HepG2 (cell line): ENCODE data around the gene EIF5B. TPM values are rescaled to one million over a fixed set of nuclear protein-coding genes. Genes with fewer than 3 reads are reported as not detected.

ENCODE experiments used
- CENPX ChIP-seq: sonication (generic); formaldehyde crosslinking; IDR thresholded peaks from 2 replicates; pipeline ENCODE4 v1.9.0; 2021; ENCODE audit warnings: mild to moderate bottlenecking, missing genetic modification reagents, moderate library complexity
- NFKB2 ChIP-seq: sonication (generic); formaldehyde crosslinking; IDR thresholded peaks from 2 replicates; pipeline ENCODE4 v1.4.0; 2020; ENCODE audit warnings: missing genetic modification reagents, borderline replicate concordance
- RFXAP ChIP-seq: sonication (generic); formaldehyde crosslinking; IDR thresholded peaks from 2 replicates; pipeline ENCODE4 v1.4.0; 2020; ENCODE audit warnings: missing genetic modification reagents, borderline replicate concordance
- SSRP1 ChIP-seq: IDR thresholded peaks from 2 replicates; pipeline ENCODE4 v1.6.1; 2016; ENCODE audit warnings: control low read depth
- YEATS2 ChIP-seq: sonication (generic); formaldehyde crosslinking; IDR thresholded peaks from 2 replicates; pipeline ENCODE4 v1.4.0; 2020; ENCODE audit warnings: missing genetic modification reagents, borderline replicate concordance
- ZBTB3 ChIP-seq: sonication (generic); formaldehyde crosslinking; IDR thresholded peaks from 2 replicates; pipeline ENCODE4 v1.4.0; 2020; ENCODE audit warnings: low read depth, mild to moderate bottlenecking, moderate library complexity, missing genetic modification reagents, borderline replicate concordance
- ZNF124 ChIP-seq: sonication (generic); formaldehyde crosslinking; IDR thresholded peaks from 2 replicates; pipeline ENCODE4 v1.4.0; 2020; ENCODE audit warnings: missing genetic modification reagents
- ZNF333 ChIP-seq: sonication (generic); formaldehyde crosslinking; IDR thresholded peaks from 2 replicates; pipeline ENCODE4 v1.4.0; 2020; ENCODE audit warnings: mild to moderate bottlenecking, missing genetic modification reagents, borderline replicate concordance
- ZNF547 ChIP-seq: sonication (generic); formaldehyde crosslinking; IDR thresholded peaks from 2 replicates; pipeline ENCODE4 v1.5.1; 2020; ENCODE audit warnings: mild to moderate bottlenecking, missing genetic modification reagents
- polyA plus RNA-seq, 8 experiments: library from polyadenylated mRNA; depleted of rRNA in 3 of 8; stranded (reverse) in 7 of 8; unstranded in 1 of 8; fragments of >200 nt; fragmentation: Illumina TruSeq in 4 of 8; extraction: Trizol in 4 of 8; gene quantifications; 2 replicates each; pipeline versions ENCODE4 v1.2.1 to v1.2.3, GENCODE V29; 2011 to 2016; ENCODE audit warnings: low read depth in 4 of 8, missing spikeins in 1 of 8, mixed read lengths in 1 of 8; ENCODE audit not compliant: insufficient read depth in 1 of 8
- total RNA-seq, 5 experiments: library from RNA; depleted of rRNA; stranded (reverse); fragments of >200 nt; fragmentation: Illumina TruSeq; extraction: Trizol; gene quantifications; 2 replicates each; pipeline ENCODE4 v1.2.3, GENCODE V29; 2016; ENCODE audit warnings: low read depth in 1 of 5
- TF ChIP-seq, protein P1 (sequence below), 2 experiments: fragments of 450-650 bp in 1 of 2; sonication (generic) in 1 of 2; formaldehyde crosslinking; IDR thresholded peaks; 2 replicates each; pipeline versions ENCODE4 v1.5.0 to v1.8.0; 2020 to 2022; ENCODE audit warnings: mild to moderate bottlenecking in 1 of 2, missing genetic modification reagents in 1 of 2
- TF ChIP-seq, protein P2 (sequence below): sonication (generic); formaldehyde crosslinking; IDR thresholded peaks from 2 replicates; pipeline ENCODE4 v1.5.1; 2020; ENCODE audit warnings: mild to moderate bottlenecking, missing genetic modification reagents, moderate library complexity
- TF ChIP-seq, protein P3 (sequence below): sonication (generic); formaldehyde crosslinking; IDR thresholded peaks from 2 replicates; pipeline ENCODE4 v1.4.0; 2020; ENCODE audit warnings: missing genetic modification reagents
- TF ChIP-seq, protein P4 (sequence below): sonication (generic); formaldehyde crosslinking; IDR thresholded peaks from 2 replicates; pipeline ENCODE4 v1.8.1; 2023; ENCODE audit warnings: mild to moderate bottlenecking, inconsistent platforms, moderate library complexity, missing genetic modification reagents, borderline replicate concordance
- TF ChIP-seq, protein P5 (sequence below): sonication (generic); formaldehyde crosslinking; IDR thresholded peaks from 2 replicates; pipeline ENCODE4 v1.4.0; 2020; ENCODE audit warnings: low read depth, missing genetic modification reagents

EIF5B gene
- total and polyA plus RNA-seq, 2 of the 13 experiments (the other 11 are each of a cell fraction or from before 2014, with no cell fraction given) = 8.8 to 32.1 TPM

DNA sequence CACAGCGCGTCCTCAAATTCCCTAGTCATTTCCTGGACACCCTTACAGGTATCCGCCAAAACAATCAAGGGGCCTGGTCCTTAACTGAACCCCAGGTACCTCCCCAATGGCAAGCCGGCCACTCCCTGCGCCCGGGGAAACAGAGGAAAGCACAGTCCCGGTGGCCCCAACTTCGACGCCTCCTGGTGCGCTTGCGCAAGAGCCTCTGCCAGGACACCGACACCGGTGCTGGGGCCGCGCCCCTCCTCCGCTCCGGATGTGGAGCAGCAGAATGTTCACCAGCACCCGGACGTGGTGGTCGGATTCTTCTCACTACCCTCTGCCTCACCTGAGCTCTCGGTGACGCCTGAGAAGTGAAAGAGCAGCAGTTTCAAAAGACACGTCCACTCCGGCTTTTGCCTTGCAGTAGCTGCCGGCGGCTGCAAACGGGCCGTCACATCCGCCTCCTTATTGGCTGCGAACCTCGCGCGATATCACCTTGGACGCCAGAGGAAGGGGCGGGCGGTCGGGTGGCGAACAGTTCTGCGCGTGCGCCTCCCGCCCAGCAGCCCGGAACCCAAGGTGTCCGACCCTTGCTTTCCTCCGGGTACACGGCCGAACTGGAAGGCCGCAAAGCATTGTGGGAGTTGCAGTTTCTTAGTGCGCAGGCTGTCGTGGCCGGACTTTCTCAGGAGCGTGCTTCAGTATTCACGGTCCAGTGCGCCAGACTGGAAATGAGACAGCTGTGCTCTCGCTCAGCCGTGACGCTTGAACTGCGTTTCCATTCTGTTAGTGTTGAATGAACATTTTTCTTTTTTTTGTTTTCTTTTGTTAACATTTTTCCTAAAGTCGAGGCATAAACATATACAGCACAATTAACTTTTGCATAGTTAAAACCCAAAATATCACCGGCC lies 1.0 kb upstream of the EIF5B start, which contains the start of gene TXNDC9 (continued):
- TF ChIP-seq ZNF547 = peak; percentile 97; the same call in 1 of the 2 replicates
- no peak for TF ChIP-seq SSRP1 (CRISPR knock-in tag)
- TF ChIP-seq CENPX (CRISPR knock-in tag) = no peak
- TF ChIP-seq, protein P1, sequence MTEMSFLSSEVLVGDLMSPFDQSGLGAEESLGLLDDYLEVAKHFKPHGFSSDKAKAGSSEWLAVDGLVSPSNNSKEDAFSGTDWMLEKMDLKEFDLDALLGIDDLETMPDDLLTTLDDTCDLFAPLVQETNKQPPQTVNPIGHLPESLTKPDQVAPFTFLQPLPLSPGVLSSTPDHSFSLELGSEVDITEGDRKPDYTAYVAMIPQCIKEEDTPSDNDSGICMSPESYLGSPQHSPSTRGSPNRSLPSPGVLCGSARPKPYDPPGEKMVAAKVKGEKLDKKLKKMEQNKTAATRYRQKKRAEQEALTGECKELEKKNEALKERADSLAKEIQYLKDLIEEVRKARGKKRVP (CRISPR knock-in tag; IDR thresholded peaks at IDR 0.05) = peak in 1 of 2 experiments; percentile 42; a peak in 1 of 4 replicates
- TF ChIP-seq ZBTB3 (CRISPR knock-in tag) = no peak
- TF ChIP-seq, protein P2, sequence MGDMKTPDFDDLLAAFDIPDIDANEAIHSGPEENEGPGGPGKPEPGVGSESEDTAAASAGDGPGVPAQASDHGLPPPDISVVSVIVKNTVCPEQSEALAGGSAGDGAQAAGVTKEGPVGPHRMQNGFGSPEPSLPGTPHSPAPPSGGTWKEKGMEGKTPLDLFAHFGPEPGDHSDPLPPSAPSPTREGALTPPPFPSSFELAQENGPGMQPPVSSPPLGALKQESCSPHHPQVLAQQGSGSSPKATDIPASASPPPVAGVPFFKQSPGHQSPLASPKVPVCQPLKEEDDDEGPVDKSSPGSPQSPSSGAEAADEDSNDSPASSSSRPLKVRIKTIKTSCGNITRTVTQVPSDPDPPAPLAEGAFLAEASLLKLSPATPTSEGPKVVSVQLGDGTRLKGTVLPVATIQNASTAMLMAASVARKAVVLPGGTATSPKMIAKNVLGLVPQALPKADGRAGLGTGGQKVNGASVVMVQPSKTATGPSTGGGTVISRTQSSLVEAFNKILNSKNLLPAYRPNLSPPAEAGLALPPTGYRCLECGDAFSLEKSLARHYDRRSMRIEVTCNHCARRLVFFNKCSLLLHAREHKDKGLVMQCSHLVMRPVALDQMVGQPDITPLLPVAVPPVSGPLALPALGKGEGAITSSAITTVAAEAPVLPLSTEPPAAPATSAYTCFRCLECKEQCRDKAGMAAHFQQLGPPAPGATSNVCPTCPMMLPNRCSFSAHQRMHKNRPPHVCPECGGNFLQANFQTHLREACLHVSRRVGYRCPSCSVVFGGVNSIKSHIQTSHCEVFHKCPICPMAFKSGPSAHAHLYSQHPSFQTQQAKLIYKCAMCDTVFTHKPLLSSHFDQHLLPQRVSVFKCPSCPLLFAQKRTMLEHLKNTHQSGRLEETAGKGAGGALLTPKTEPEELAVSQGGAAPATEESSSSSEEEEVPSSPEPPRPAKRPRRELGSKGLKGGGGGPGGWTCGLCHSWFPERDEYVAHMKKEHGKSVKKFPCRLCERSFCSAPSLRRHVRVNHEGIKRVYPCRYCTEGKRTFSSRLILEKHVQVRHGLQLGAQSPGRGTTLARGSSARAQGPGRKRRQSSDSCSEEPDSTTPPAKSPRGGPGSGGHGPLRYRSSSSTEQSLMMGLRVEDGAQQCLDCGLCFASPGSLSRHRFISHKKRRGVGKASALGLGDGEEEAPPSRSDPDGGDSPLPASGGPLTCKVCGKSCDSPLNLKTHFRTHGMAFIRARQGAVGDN (CRISPR knock-in tag) = peak; percentile 90
- peak; percentile 97 for TF ChIP-seq ZNF333 (CRISPR knock-in tag)
- TF ChIP-seq, protein P3, sequence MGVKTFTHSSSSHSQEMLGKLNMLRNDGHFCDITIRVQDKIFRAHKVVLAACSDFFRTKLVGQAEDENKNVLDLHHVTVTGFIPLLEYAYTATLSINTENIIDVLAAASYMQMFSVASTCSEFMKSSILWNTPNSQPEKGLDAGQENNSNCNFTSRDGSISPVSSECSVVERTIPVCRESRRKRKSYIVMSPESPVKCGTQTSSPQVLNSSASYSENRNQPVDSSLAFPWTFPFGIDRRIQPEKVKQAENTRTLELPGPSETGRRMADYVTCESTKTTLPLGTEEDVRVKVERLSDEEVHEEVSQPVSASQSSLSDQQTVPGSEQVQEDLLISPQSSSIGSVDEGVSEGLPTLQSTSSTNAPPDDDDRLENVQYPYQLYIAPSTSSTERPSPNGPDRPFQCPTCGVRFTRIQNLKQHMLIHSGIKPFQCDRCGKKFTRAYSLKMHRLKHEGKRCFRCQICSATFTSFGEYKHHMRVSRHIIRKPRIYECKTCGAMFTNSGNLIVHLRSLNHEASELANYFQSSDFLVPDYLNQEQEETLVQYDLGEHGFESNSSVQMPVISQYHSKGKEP = no peak; the same call in 1 of the 2 replicates
- TF ChIP-seq NFKB2 (CRISPR knock-in tag) = peak; percentile 96; the same call in 1 of the 2 replicates
- TF ChIP-seq RFXAP (CRISPR knock-in tag) = peak; percentile 91; the same call in 1 of the 2 replicates
- TF ChIP-seq, protein P4, sequence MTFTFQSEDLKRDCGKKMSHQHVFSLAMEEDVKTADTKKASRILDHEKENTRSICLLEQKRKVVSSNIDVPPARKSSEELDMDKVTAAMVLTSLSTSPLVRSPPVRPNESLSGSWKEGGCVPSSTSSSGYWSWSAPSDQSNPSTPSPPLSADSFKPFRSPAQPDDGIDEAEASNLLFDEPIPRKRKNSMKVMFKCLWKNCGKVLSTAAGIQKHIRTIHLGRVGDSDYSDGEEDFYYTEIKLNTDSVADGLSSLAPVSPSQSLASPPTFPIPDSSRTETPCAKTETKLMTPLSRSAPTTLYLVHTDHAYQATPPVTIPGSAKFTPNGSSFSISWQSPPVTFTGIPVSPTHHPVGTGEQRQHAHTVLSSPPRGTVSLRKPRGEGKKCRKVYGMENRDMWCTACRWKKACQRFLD (CRISPR knock-in tag) = peak; percentile 85
- peak; percentile 99 for TF ChIP-seq YEATS2 (CRISPR knock-in tag)
- TF ChIP-seq, protein P5, sequence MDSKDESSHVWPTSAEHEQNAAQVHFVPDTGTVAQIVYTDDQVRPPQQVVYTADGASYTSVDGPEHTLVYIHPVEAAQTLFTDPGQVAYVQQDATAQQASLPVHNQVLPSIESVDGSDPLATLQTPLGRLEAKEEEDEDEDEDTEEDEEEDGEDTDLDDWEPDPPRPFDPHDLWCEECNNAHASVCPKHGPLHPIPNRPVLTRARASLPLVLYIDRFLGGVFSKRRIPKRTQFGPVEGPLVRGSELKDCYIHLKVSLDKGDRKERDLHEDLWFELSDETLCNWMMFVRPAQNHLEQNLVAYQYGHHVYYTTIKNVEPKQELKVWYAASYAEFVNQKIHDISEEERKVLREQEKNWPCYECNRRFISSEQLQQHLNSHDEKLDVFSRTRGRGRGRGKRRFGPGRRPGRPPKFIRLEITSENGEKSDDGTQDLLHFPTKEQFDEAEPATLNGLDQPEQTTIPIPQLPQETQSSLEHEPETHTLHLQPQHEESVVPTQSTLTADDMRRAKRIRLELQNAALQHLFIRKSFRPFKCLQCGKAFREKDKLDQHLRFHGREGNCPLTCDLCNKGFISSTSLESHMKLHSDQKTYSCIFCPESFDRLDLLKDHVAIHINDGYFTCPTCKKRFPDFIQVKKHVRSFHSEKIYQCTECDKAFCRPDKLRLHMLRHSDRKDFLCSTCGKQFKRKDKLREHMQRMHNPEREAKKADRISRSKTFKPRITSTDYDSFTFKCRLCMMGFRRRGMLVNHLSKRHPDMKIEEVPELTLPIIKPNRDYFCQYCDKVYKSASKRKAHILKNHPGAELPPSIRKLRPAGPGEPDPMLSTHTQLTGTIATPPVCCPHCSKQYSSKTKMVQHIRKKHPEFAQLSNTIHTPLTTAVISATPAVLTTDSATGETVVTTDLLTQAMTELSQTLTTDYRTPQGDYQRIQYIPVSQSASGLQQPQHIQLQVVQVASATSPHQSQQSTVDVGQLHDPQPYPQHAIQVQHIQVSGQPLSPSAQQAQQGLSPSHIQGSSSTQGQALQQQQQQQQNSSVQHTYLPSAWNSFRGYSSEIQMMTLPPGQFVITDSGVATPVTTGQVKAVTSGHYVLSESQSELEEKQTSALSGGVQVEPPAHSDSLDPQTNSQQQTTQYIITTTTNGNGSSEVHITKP (CRISPR knock-in tag) = peak; percentile 89
- peak; percentile 41; the same call in 1 of the 2 replicates for TF ChIP-seq ZNF124
